Measurements from ENCODE around the gene TRIML2.
A peak's percentile ranks its signal among the peaks of the same experiment; 100 is the strongest.

TRIML2 gene

GRCh38 chr4:188110036-188110435 lies 633 bp upstream of the TRIML2 start:
- H3K36me3 ChIP-seq (ENCODE audit: low read depth) = no peaks in the 10 kb centered on the region
- ATAC-seq (ENCODE audit: low read depth) (no peak), DNase-seq (ENCODE audit: low spot score) (no peak)
- peak overlapping the region; percentile 76 for H3K27ac ChIP-seq (ENCODE audit: poor library complexity, severe bottlenecking)
- no peak for TF ChIP-seq CTCF (IDR thresholded peaks at IDR 0.05; ENCODE audit: poor library complexity, severe bottlenecking)
- H3K4me1 ChIP-seq (ENCODE audit: insufficient read depth, poor library complexity, severe bottlenecking) = peaks cover 48% of the 10 kb centered on the region
- H3K4me3 ChIP-seq (ENCODE audit: severe bottlenecking) = no peak overlapping the region
- H3K9me3 ChIP-seq (ENCODE audit: severe bottlenecking) = no peaks in the 10 kb centered on the region
- H3K27me3 ChIP-seq (ENCODE audit: insufficient read depth, poor library complexity, severe bottlenecking) = no peaks in the 10 kb centered on the region

GRCh38 chr4:188107931-188108843 lies 1.2 kb downstream of the TRIML2 start:
- no peaks in the 10 kb centered on the region for H3K9me3 ChIP-seq (ENCODE audit: severe bottlenecking)
- H3K27ac ChIP-seq (ENCODE audit: poor library complexity, severe bottlenecking) = peak overlapping the region; percentile 76
- ATAC-seq (ENCODE audit: low read depth) (peak; percentile 72), DNase-seq (ENCODE audit: low spot score) (no peak)
- TF ChIP-seq CTCF (IDR thresholded peaks at IDR 0.05; ENCODE audit: poor library complexity, severe bottlenecking) = no peak
- no peaks in the 10 kb centered on the region for H3K36me3 ChIP-seq (ENCODE audit: low read depth)
- H3K4me1 ChIP-seq (ENCODE audit: insufficient read depth, poor library complexity, severe bottlenecking) = peaks cover 43% of the 10 kb centered on the region
- H3K4me3 ChIP-seq (ENCODE audit: severe bottlenecking) = peak overlapping the region; percentile 7
- H3K27me3 ChIP-seq (ENCODE audit: insufficient read depth, poor library complexity, severe bottlenecking) = no peaks in the 10 kb centered on the region

GRCh38 chr4:188106454-188106853 lies 2.9 kb downstream of the TRIML2 start:
- TF ChIP-seq CTCF (IDR thresholded peaks at IDR 0.05; ENCODE audit: poor library complexity, severe bottlenecking) = no peak
- H3K36me3 ChIP-seq (ENCODE audit: low read depth) = no peaks in the 10 kb centered on the region
- no peaks in the 10 kb centered on the region for H3K27me3 ChIP-seq (ENCODE audit: insufficient read depth, poor library complexity, severe bottlenecking)
- H3K27ac ChIP-seq (ENCODE audit: poor library complexity, severe bottlenecking) = no peak overlapping the region
- no peak overlapping the region for H3K4me3 ChIP-seq (ENCODE audit: severe bottlenecking)
- DNase-seq (ENCODE audit: low spot score) (peak; percentile 64), ATAC-seq (ENCODE audit: low read depth) (no peak)
- peaks cover 36% of the 10 kb centered on the region for H3K4me1 ChIP-seq (ENCODE audit: insufficient read depth, poor library complexity, severe bottlenecking)
- no peaks in the 10 kb centered on the region for H3K9me3 ChIP-seq (ENCODE audit: severe bottlenecking)

GRCh38 chr4:188092824-188093223 lies 16.6 kb downstream of the TRIML2 start:
- no peaks in the 10 kb centered on the region; the same call in 1 of the 2 replicates for H3K36me3 ChIP-seq (ENCODE audit: low read depth)
- H3K4me1 ChIP-seq (ENCODE audit: insufficient read depth, poor library complexity, severe bottlenecking) = peaks cover 7% of the 10 kb centered on the region
- no peak overlapping the region for H3K4me3 ChIP-seq (ENCODE audit: severe bottlenecking)
- no peak for DNase-seq (ENCODE audit: low spot score)
- TF ChIP-seq CTCF (IDR thresholded peaks at IDR 0.05; ENCODE audit: poor library complexity, severe bottlenecking) = no peak
- H3K9me3 ChIP-seq (ENCODE audit: severe bottlenecking) = no peaks in the 10 kb centered on the region
- H3K27me3 ChIP-seq (ENCODE audit: insufficient read depth, poor library complexity, severe bottlenecking) = no peaks in the 10 kb centered on the region
- peak overlapping the region; percentile 23 for H3K27ac ChIP-seq (ENCODE audit: poor library complexity, severe bottlenecking)
- peak; percentile 83 for ATAC-seq (ENCODE audit: low read depth)

- Histone ChIP-seq H3K27ac (ENCODE audit: poor library complexity, severe bottlenecking) (no peak overlapping the region), H3K36me3 (ENCODE audit: low read depth) (no peaks in the 10 kb centered on the region; the same call in 1 of the 2 replicates), H3K4me1 (ENCODE audit: insufficient read depth, poor library complexity, severe bottlenecking) (no peaks in the 10 kb centered on the region), H3K4me3 (ENCODE audit: severe bottlenecking) (no peak overlapping the region), H3K9me3 (ENCODE audit: severe bottlenecking) (no peaks in the 10 kb centered on the region), H3K27me3 (ENCODE audit: insufficient read depth, poor library complexity, severe bottlenecking) (no peaks in the 10 kb centered on the region)
- no peak for TF ChIP-seq CTCF (IDR thresholded peaks at IDR 0.05; ENCODE audit: poor library complexity, severe bottlenecking)
- ATAC-seq (ENCODE audit: low read depth) = no peak
- DNase-seq (ENCODE audit: low spot score) = no peak
These were observed 22.5 kb downstream of the TRIML2 start for GRCh38 chr4:188086858-188087257.

Data from RWPE2 (cell line).